Duodenal mucosa (tissue), 2 donors: ENCODE results near the gene CLASP1.
"Not testable (repeated sequence)": the region's sequence is repeated elsewhere in the genome, so short reads cannot be mapped to it uniquely, and the experiment has no call there.

Experiments used
- H3K27ac ChIP-seq: one replicate; pipeline ENCODE4 v1.7.0; 2013; ENCODE audit warnings: low read depth, low read length
- H3K27me3 ChIP-seq, 2 donors: one replicate each; pipeline ENCODE4 v1.7.0; 2013; ENCODE audit warnings: low read length in 2 of 2, control low read depth in 1 of 2; ENCODE audit not compliant: insufficient read depth in 2 of 2, control insufficient read depth in 1 of 2
- H3K36me3 ChIP-seq, 2 donors: one replicate each; pipeline ENCODE4 v1.7.0; 2013; ENCODE audit warnings: low read length in 2 of 2, control low read depth in 1 of 2; ENCODE audit not compliant: insufficient read depth in 2 of 2, control insufficient read depth in 1 of 2
- H3K4me1 ChIP-seq, 2 donors: one replicate each; pipeline ENCODE4 v1.7.0; 2013; ENCODE audit warnings: low read length in 2 of 2, control low read depth in 1 of 2; ENCODE audit not compliant: insufficient read depth in 2 of 2, control insufficient read depth in 1 of 2
- H3K4me3 ChIP-seq, 2 donors: one replicate each; pipeline ENCODE4 v1.7.0; 2013; ENCODE audit warnings: low read length in 2 of 2, low read depth in 1 of 2
- H3K9ac ChIP-seq, 2 donors: one replicate each; pipeline ENCODE4 v1.7.0; 2013; ENCODE audit warnings: low read length in 2 of 2, low read depth in 1 of 2
- H3K9me3 ChIP-seq, 2 donors: one replicate each; pipeline ENCODE4 v1.7.0; 2013; ENCODE audit warnings: low read length in 2 of 2, control low read depth in 1 of 2; ENCODE audit not compliant: control insufficient read depth in 1 of 2

CLASP1 gene

DNA sequence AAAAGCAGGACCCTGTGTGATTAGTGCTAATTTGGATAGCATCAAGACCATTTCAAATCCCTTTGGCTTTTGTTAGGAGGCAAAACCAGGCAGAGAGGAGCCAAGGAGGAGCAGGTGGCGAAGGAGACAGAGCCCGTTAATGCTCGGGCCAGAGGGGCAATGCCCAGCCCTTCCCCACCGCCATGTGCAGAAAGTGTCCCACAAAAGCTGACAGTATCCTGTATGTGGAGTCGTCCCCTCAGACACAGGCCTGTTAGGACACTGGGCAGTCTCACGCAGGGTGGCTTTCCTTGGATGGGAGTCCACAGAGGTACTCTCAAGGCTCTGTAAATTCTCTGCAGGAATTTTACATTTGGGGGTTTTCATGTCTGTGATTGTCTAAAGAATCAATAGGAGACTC is 319.5 kb downstream of the CLASP1 start:
- Histone ChIP-seq H3K9me3 (no peaks in the 10 kb centered on the region), H3K4me1 (peaks cover 3 to 5% of the 10 kb centered on the region in 2 donors), H3K27ac (no peak overlapping the region), H3K4me3 (no peak overlapping the region), H3K9ac (no peak overlapping the region), H3K36me3 (no peaks in the 10 kb centered on the region), H3K27me3 (no peaks in the 10 kb centered on the region)

DNA sequence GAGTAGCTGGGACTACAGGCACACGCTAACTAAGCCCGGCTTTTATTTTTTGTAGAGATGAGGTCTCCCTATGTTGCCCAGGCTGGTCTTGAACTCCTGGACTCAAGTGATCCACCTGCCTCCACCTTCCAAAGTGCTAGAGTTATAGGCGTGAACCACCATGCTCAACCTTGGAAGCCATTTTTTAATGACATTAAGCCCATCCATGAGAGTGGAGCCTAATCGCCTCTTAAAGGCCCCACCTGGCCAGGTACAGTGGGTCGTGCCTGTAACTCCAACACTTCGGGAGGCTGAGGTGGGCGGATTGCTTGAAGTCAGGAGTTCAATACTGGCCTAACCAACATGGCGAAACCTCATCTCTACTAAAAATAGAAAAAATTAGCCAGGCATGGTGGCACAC is 322.6 kb downstream of the CLASP1 start:
- Histone ChIP-seq H3K9me3 (no peaks in the 10 kb centered on the region), H3K27me3 (no peaks in the 10 kb centered on the region), H3K36me3 (no peaks in the 10 kb centered on the region), H3K9ac (no peak overlapping the region), H3K4me1 (no peaks in the 10 kb centered on the region), H3K4me3 (no peak overlapping the region), H3K27ac (no peak overlapping the region)

DNA sequence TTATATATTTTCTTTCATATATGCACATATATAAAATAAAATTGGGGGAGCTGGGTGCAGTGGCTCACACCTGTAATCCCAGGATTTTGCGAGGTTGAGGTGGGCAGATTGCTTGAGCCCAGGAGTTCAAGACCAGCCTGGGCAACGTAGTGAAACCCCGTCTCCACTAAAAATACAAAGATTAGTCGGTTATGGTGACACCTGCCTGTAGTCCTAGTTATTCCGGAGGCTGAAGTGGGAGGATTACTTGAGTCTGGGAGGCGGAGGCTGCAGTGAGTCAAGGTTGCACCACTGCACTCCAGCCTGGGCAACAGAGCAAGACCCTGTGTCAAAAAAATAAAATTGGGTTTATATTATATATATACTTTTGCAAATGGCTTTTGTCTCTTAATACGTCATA is 324.7 kb downstream of the CLASP1 start:
- no peak overlapping the region for H3K27ac ChIP-seq
- H3K9me3 ChIP-seq: no peaks in the 10 kb centered on the region
- no peaks in the 10 kb centered on the region for H3K4me1 ChIP-seq
- H3K27me3 ChIP-seq: no peaks in the 10 kb centered on the region
- no peak overlapping the region for H3K9ac ChIP-seq
- no peak overlapping the region for H3K4me3 ChIP-seq
- no peaks in the 10 kb centered on the region for H3K36me3 ChIP-seq

DNA sequence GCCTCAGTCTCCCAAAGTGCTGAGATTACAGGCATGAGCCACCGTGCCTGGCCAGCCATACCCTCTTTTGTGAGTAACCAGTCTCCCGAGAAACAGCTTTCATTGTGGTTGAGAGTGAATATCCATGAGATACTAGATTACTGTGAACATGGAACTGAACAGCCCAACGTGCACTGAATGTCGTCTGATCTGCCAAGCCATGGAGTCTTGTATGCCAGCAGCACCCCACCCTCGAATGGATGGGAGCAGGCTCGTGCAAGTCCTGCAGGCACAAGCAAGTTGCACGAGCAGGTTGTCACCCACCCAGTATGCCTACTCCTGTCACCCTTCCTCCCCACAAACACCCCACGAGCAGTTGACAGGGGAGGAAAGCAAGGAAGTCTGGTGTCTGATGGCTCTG is 327.8 kb downstream of the CLASP1 start:
- Histone ChIP-seq H3K9ac (no peak overlapping the region), H3K36me3 (no peaks in the 10 kb centered on the region), H3K27ac (no peak overlapping the region), H3K4me3 (no peak overlapping the region), H3K27me3 (no peaks in the 10 kb centered on the region), H3K9me3 (no peaks in the 10 kb centered on the region), H3K4me1 (no peaks in the 10 kb centered on the region)

DNA sequence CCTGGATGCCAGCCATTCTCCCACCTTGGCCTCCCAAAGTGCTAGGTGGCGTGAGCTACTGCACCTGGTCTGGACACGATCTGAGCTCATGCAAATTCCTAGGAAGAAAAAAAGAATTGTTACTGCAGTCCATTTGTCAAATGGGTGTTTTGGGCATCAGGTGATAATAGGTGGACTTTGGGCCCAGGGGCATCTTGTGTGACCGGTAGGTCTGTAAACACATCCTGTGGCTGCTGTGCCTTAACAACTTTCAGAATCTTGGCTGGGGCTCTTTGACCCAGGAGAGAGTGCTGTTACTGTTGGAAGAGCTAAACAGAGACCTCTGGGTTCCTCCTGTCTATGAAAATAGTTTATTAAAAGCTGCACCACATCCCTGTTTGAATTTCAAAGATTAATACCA is 329.3 kb downstream of the CLASP1 start:
- Histone ChIP-seq H3K27ac (no peak overlapping the region), H3K4me1 (no peaks in the 10 kb centered on the region)

DNA sequence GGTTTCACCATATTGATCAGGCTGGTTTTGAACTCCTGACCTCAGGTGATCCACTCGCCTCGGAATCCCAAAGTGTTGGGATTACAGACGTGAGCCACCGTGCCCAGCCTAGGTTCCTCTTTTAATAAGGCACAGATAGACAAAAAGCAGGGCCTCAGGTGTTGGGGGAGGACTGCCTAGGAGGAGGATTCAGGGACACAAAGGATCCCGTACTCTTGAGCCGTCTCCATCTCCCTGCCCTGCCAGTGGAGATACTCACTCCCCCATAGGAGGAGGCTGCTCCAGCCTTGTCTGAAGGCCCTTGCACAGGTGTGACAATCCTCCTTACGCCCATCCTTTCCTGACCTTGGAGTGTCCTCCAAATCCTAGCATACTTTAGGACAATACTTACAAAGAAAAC is 332.3 kb downstream of the CLASP1 start:
- H3K9ac ChIP-seq: no peak overlapping the region
- H3K4me1 ChIP-seq: no peaks in the 10 kb centered on the region
- no peak overlapping the region for H3K4me3 ChIP-seq
- no peaks in the 10 kb centered on the region for H3K27me3 ChIP-seq
- no peaks in the 10 kb centered on the region for H3K36me3 ChIP-seq
- no peaks in the 10 kb centered on the region for H3K9me3 ChIP-seq
- H3K27ac ChIP-seq: no peak overlapping the region

More for the DNA sequence above, 329.3 kb downstream of the CLASP1 start:
- H3K4me3 ChIP-seq: no peak overlapping the region
- no peak overlapping the region for H3K9ac ChIP-seq
- no peaks in the 10 kb centered on the region for H3K27me3 ChIP-seq
- no peaks in the 10 kb centered on the region for H3K36me3 ChIP-seq
- no peaks in the 10 kb centered on the region for H3K9me3 ChIP-seq

DNA sequence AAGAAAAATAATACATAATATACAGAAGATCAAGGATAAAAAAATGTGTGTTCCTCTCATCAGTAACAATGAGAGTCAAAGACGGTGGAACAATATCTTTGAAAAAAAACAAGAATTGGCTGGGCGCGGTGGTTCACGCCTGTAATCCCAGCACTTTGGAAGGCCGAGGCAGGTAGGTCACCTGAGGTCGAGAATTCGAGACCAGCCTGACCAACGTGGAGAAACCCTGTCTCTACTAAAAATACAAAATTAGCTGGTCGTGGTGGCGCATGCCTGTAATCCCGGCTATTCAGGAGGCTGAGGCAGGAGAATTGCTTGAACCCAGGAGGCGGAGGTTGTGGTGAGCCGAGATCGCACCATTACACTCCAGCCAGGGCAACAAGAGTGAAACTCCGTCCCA is 335.6 kb downstream of the CLASP1 start:
- H3K9ac ChIP-seq, H3K36me3 ChIP-seq, H3K4me1 ChIP-seq, H3K27ac ChIP-seq, H3K27me3 ChIP-seq, H3K4me3 ChIP-seq, H3K9me3 ChIP-seq: not testable (repeated sequence)

DNA sequence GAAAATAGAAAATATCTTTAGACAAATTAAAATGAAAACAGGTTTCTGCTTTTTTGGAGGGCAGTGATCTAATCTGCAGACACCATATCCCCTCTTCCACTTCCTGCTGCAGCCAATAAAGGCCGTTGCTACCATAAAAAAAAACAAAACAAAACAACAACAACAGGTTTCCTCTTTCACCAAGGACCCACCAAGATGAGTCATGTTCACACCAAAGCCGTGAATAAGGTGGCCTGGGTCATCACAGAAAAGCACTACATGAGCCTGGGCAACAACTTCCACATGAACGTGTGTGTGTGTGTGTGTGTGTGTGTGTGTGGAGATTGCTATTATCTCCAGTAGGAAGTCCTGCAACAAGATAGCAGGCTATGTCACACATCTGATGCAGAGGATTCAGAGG is 339.5 kb downstream of the CLASP1 start:
- Histone ChIP-seq H3K36me3 (no peaks in the 10 kb centered on the region), H3K4me3 (no peak overlapping the region), H3K9me3 (no peaks in the 10 kb centered on the region), H3K27ac (no peak overlapping the region), H3K4me1 (no peaks in the 10 kb centered on the region), H3K27me3 (peaks cover 0 to 6% of the 10 kb centered on the region in 2 donors), H3K9ac (no peak overlapping the region)

DNA sequence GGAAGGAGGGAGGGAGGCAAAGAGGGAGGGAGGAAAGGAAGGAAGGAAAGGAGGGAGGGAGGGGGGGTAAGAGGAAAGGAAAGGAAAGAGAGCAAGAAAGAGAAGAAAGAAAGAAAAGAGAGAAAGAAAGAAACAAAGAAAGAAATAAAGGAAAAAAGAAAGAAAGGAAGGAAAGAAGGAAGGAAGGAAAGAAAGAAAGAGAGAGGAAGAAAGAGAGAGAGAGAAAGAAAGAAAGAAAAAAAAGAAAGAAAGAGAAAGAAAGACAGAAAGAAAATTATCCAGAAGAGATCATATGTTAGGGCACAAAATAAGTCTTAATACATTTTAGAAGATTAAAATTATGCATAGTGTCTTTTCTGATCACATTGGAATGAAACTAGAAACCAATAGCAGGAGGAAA is 339.9 kb downstream of the CLASP1 start:
- Histone ChIP-seq H3K4me1 (no peaks in the 10 kb centered on the region), H3K27me3 (peaks cover 0 to 6% of the 10 kb centered on the region in 2 donors), H3K9ac (no peak overlapping the region), H3K4me3 (no peak overlapping the region), H3K9me3 (no peaks in the 10 kb centered on the region), H3K36me3 (no peaks in the 10 kb centered on the region), H3K27ac (no peak overlapping the region)

DNA sequence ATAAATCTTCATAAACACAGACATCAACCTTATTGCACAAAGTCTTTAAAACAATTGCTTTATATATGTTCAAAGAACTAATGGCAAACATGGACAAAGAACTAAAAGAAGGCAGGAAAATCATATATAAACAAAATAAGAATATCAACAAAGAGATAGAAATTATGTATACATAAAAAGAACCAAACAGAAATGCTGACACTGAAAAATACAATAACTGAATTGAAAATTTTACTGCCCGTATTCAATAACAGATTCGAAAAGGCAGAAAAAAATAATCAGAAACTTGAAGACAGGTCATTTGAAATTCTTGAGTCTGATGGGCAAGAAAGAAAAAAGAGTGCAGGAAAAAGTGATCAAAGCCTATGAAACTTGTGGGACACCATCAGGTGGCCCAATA is 342.2 kb downstream of the CLASP1 start:
- Histone ChIP-seq H3K27ac (no peak overlapping the region), H3K27me3 (peaks cover 0 to 6% of the 10 kb centered on the region in 2 donors), H3K4me1 (no peaks in the 10 kb centered on the region), H3K9me3 (no peaks in the 10 kb centered on the region), H3K9ac (no peak overlapping the region), H3K36me3 (no peaks in the 10 kb centered on the region), H3K4me3 (no peak overlapping the region)

DNA sequence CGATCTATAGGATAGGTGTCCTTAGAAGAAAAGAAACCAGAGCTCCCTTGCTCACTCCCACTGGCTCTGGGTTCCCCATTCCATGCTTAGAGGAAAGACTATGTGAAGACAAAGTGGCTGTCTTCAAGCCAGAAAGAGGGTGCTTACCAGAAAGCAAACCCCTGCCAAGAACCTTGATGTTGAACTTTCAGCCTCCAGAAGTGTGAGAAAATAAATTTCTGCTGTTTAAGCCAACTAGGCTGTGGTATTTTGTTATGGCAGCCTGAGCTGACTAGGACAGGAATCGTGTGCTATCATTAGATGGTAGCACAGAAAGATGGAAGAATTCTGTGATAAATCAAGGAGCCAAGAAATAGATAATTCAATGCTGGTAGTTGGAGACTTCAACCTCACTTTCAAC is 344.3 kb downstream of the CLASP1 start:
- H3K4me1 ChIP-seq: no peaks in the 10 kb centered on the region
- no peaks in the 10 kb centered on the region for H3K9me3 ChIP-seq

More for the DNA sequence above, 344.3 kb downstream of the CLASP1 start:
- Histone ChIP-seq H3K27me3 (peaks cover 0 to 6% of the 10 kb centered on the region in 2 donors), H3K36me3 (no peaks in the 10 kb centered on the region), H3K4me3 (no peak overlapping the region), H3K9ac (no peak overlapping the region), H3K27ac (no peak overlapping the region)
